ENCODE measurements around the gene LEMD1. TPM values are rescaled to one million over a fixed set of nuclear protein-coding genes. Genes with fewer than 3 reads are reported as not detected.

Gene LEMD1
- total and polyA plus RNA-seq, 10 donors = not detected

GRCh38 chr1:205398586-205398985, 23.3 kb downstream of the LEMD1 start:
- H3K36me3 ChIP-seq = no peaks in the 10 kb centered on the region
- peaks cover 0 to 15% (median 0%) of the 10 kb centered on the region in 7 donors for H3K27me3 ChIP-seq (replicated peaks in 1 of 7)
- TF ChIP-seq POLR2A (IDR thresholded peaks at IDR 0.05) = no peak
- TF ChIP-seq POLR2AphosphoS5 (IDR thresholded peaks at IDR 0.05) = no peak
- TF ChIP-seq, protein P1, sequence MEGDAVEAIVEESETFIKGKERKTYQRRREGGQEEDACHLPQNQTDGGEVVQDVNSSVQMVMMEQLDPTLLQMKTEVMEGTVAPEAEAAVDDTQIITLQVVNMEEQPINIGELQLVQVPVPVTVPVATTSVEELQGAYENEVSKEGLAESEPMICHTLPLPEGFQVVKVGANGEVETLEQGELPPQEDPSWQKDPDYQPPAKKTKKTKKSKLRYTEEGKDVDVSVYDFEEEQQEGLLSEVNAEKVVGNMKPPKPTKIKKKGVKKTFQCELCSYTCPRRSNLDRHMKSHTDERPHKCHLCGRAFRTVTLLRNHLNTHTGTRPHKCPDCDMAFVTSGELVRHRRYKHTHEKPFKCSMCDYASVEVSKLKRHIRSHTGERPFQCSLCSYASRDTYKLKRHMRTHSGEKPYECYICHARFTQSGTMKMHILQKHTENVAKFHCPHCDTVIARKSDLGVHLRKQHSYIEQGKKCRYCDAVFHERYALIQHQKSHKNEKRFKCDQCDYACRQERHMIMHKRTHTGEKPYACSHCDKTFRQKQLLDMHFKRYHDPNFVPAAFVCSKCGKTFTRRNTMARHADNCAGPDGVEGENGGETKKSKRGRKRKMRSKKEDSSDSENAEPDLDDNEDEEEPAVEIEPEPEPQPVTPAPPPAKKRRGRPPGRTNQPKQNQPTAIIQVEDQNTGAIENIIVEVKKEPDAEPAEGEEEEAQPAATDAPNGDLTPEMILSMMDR (IDR thresholded peaks at IDR 0.05 in 8 of 11, conservative IDR thresholded peaks at IDR 0.05 in 3 of 11) = no peak
- no peaks in the 10 kb centered on the region for H3K9me3 ChIP-seq
- H3K27ac ChIP-seq = no peak overlapping the region
- WGBS, 5 donors = 86 to 99% (median 91%) methylated on average over 4 of the region's 4 CpGs
- intact Hi-C loops (cut with DNase I; ENCODE audit: low total_unique reads) = no loop called here
- no peak overlapping the region for H3K4me3 ChIP-seq
- H3K4me1 ChIP-seq = no peaks in the 10 kb centered on the region
- no peak for DNase-seq

DNA sequence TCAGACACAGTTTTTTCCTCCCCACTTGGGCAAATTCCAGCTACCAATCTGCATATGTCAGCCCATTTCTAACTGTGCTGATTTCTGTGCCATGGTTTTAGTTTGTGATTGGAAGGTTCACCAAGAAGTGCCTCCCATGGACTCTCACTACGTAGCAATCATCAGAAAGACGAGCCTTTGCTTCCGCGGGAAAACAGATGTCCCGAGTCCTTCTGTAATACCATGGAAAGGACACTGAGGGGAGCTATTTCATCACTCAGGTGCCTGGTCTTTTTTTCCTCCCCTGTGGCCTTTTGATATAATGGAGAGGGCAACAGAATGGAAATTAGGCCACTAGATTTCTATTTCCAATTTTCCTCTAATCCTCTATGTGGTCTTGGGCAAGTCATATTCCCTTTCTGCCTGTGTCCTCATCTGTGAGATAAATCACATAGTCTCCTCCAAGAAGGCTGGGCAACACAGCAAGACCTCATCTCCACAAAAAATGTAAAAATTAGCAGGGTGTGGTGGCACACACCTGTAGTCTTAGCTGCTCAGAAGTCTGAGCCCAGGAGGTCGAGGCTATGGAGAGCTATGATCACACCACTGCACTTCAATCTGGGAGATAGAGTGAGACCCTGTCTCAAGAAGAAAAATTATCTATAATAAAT, 24.8 kb downstream of the LEMD1 start:
- Histone ChIP-seq H3K4me3 (no peak overlapping the region), H3K27me3 (replicated peaks in 1 of 7) (peaks cover 0 to 17% (median 0%) of the 10 kb centered on the region in 7 donors), H3K4me1 (no peaks in the 10 kb centered on the region), H3K27ac (no peak overlapping the region), H3K9me3 (no peaks in the 10 kb centered on the region), H3K36me3 (no peaks in the 10 kb centered on the region)
- DNase-seq = no peak
- WGBS, 5 donors = 4 to 7% (median 5%) methylated on average over 6 of the region's 6 CpGs
- TF ChIP-seq, protein P1 (IDR thresholded peaks at IDR 0.05 in 8 of 11, conservative IDR thresholded peaks at IDR 0.05 in 3 of 11) = peak; percentile 19 to 71 (median 62)
- TF ChIP-seq POLR2AphosphoS5 (IDR thresholded peaks at IDR 0.05) = no peak
- intact Hi-C loops (cut with DNase I; ENCODE audit: low total_unique reads) = no loop called here

DNA sequence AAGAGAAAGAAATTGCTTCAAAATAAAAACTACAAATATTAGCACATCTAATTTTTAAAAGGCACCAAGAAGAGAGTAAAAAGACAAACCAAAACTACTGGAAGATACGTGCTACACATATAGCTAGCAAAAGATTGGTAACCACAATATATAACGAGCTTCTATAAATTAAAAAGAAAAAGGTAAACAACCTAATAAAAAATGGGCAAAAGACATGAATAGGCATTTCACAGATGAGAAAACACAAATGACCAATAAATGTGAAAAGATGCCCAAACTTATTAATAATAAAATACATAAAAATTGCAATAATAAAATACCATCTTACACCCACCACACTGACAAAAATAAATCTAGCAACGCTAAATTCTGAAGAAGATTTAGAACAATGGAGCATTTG, 26.2 kb downstream of the LEMD1 start:
- intact Hi-C loops (cut with DNase I; ENCODE audit: low total_unique reads) = no loop called here
- H3K4me3 ChIP-seq = no peak overlapping the region
- no peaks in the 10 kb centered on the region for H3K36me3 ChIP-seq
- H3K27me3 ChIP-seq (replicated peaks in 1 of 7) = peaks cover 0 to 31% (median 10%) of the 10 kb centered on the region in 7 donors
- WGBS, 5 donors = 74 to 82% (median 78%) methylated on average over 3 of the region's 3 CpGs
- no peak overlapping the region for H3K27ac ChIP-seq
- H3K4me1 ChIP-seq = no peaks in the 10 kb centered on the region
- TF ChIP-seq, protein P1 (IDR thresholded peaks at IDR 0.05 in 8 of 11, conservative IDR thresholded peaks at IDR 0.05 in 3 of 11) = no peak
- TF ChIP-seq POLR2A (IDR thresholded peaks at IDR 0.05) (no peak), POLR2AphosphoS5 (IDR thresholded peaks at IDR 0.05) (no peak)
- DNase-seq = no peak
- no peaks in the 10 kb centered on the region for H3K9me3 ChIP-seq

- intact Hi-C loops (cut with DNase I; ENCODE audit: low total_unique reads) = no loop called here
- Histone ChIP-seq H3K36me3 (no peaks in the 10 kb centered on the region), H3K27me3 (replicated peaks in 1 of 7) (peaks cover 0 to 40% (median 14%) of the 10 kb centered on the region in 7 donors), H3K4me3 (no peak overlapping the region), H3K4me1 (no peaks in the 10 kb centered on the region), H3K9me3 (no peaks in the 10 kb centered on the region), H3K27ac (no peak overlapping the region)
- WGBS, 5 donors = 83 to 88% (median 83%) methylated on average over 1 of the region's 1 CpG
- no peak for DNase-seq
- no peak for TF ChIP-seq POLR2AphosphoS5 (IDR thresholded peaks at IDR 0.05)
- TF ChIP-seq, protein P1 (IDR thresholded peaks at IDR 0.05 in 8 of 11, conservative IDR thresholded peaks at IDR 0.05 in 3 of 11) = no peak
- TF ChIP-seq POLR2A (IDR thresholded peaks at IDR 0.05) = no peak
Observed at GRCh38 chr1:205392650-205393049, 29.2 kb downstream of the LEMD1 start.

Data from spleen (tissue), 11 donors.